GM18873 (cell line): ENCODE measurements around the gene NRDE2.
"Not testable (repeated sequence)": the region's sequence is repeated elsewhere in the genome, so short reads cannot be mapped to it uniquely, and the experiment has no call there.

ENCODE experiments used
- ATAC-seq: cut with Tn5 transposase; IDR thresholded peaks from one replicate; pipeline ENCODE4 v1.9.1; 2021; ENCODE audit warnings: mild to moderate bottlenecking, moderate library complexity, moderate number of reproducible peaks; ENCODE audit not compliant: unreplicated experiment, low FRiP score

Gene NRDE2

DNA sequence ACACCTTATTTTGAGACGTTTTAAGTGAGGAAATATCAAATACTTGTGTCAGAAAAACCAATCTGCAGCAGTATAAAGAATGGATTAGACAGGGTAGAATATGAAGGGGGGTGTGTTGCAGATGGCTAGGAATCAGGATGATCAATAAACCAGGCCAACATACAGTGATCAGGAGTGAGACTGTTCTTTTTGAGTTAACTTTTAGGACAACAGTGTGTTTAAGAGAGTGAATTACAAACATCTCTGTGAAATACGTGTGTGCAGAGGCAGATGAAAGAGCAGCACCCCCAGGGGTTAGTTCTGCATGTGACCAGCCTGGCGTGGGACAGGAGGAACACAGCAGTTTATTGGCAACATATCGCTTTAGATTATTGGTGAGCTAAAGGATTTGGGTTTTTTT, 10.6 kb upstream of the NRDE2 start:
- no peak for ATAC-seq

DNA sequence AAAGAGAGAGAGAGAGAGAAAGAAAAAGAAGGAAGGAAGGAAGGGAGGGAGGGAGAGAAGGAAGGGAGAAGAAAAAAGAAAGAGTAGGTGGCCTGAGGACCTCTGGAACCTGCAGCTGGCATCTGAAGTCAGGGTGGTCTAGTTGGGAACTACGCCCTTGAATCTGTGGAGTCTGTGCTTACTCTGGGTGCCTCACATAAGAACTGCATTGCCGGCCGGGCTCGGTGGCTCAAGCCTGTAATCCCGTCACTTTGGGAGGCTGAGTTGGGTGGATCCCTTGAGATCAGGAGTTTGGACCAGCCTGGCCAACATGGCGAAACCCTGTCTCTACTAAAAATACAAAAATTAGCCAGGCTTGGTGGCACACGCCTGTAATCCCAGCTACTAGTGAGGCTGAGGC, 10.0 kb upstream of the NRDE2 start:
- no peak for ATAC-seq

DNA sequence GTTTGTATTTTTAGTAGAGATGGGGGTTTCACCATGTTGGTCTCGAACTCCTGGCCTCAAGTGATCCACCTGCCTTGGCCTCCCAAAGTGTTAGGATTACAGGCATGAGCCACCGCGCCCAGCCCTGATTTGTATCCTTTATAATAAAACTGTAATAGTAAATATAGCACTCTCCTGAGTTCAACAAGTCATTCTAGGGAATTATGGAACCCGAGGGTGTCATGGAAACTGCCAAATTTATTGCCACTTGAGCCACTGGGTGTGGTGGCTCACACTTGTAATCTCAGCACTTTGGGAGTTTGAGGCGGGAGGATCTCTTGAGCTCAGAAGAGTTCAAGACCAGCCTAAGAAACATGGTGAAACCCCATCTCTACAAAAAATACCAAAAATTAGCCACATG, 9.5 kb upstream of the NRDE2 start:
- ATAC-seq: not testable (repeated sequence)

DNA sequence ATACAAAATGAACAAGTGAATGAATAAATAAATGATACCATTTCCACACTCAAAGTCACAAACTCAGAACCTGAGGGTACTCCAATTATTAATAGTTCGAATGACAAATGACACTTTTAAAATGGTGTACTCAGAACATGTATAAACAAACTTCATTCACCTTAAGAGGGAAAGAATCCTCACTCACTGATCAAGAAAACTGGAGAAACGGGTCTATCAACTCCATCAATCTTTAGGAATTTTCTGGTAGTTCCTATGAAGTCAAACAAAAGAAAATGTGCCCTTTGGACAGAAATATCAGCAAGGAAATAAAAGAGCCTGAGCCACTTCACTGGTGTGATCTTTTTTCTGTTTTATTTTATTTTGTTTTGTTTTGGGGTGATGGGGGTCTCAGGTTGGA, 5.2 kb upstream of the NRDE2 start:
- no peak for ATAC-seq

DNA sequence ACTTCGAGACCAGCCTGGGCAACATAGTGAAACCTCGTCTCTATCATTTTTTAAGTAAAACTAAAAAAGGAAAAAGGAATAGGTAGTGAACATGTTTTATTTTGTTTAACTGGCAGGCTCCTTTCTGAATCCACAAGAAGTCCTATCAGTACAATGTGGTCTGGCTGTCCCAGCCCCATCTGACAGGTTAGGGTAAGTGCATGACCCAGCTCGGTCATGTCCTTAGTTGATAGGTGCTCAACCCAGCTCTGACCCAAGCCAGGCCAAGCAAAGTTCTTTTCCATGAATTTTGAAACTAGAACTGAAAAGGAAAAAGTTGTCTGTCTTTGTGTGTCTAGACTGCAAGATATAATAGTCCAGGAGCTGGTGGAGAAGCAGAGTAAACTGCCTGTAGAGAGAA, 4.7 kb upstream of the NRDE2 start:
- ATAC-seq: no peak

DNA sequence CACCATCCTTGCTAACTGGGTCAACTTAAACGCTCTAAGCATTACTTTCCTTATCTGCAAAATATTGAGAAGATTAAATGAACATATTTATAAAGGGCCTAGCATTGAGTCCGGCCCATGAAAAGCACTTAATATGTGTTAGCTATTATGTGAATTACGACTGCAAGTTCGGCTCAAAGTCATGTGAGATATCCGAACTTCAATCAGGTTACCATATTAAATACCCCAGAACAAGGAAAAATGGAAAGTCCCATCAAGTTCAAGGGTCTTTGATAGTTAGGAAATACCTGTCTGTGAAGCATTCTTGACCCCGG, 487 bp upstream of the NRDE2 start:
- no peak for ATAC-seq

DNA sequence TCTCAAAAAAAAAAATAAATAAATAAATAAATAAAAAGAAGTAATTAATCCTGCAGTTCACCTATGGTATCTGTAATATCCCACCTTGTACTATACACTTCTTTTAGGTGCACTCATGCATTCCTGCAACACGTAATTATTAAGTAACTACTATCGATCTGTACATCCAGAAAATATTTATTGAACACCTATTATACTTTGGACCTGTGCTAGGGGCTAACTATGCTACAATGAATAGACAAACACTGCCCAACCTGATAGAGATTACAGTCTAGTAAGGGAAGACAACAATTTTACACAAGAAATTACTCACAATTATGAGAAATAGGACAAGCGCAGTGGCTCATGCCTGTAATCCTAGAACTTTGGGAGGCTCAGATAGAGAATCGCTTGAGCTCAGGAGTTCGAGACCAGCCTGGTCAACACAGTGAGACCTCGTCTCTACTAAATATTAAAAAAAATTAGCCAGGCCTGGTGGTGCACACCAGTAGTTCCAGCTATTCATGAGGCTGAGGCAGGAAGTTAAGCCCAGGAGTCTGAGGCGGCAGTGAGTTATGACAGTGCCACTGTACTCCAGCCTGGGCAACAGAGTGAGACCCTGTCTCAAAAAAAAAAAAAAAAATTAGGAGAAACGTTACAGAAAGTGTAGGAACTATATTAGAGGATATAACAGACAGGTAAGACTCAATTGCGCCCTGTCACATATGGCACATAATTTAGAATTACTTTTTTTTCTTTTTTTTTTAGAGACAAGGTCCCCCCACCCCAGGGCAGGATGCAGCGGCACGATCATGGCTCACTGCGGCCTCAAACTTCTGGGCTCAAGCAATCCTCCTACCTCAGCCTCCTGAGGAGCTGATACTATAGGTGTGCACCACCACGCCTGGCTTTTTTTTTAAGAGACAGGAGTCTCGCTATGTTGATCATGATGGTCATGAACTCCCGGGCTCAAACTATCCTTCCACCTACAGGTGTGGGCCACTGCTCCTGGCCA, 1.2 kb downstream of the NRDE2 start:
- no peak for ATAC-seq

DNA sequence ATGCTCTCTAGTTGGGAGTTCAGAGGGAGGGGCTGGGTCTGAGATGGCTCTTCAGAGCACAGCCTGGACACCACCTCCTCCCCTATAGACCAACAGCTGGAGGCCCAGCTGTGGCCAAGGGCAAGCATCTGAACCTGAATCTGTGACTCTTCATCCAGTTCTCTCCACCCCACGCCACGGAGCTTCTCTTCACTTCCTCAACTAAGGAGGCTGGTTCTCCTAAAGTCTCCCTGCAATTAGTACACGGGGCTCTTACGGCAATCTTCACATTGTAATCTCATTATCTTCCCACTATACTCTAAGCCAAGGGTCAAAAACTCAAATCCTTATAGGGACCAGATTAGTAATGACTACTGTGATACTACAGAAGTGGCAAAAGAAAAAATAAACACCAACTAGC, 9.8 kb downstream of the NRDE2 start:
- no peak for ATAC-seq

DNA sequence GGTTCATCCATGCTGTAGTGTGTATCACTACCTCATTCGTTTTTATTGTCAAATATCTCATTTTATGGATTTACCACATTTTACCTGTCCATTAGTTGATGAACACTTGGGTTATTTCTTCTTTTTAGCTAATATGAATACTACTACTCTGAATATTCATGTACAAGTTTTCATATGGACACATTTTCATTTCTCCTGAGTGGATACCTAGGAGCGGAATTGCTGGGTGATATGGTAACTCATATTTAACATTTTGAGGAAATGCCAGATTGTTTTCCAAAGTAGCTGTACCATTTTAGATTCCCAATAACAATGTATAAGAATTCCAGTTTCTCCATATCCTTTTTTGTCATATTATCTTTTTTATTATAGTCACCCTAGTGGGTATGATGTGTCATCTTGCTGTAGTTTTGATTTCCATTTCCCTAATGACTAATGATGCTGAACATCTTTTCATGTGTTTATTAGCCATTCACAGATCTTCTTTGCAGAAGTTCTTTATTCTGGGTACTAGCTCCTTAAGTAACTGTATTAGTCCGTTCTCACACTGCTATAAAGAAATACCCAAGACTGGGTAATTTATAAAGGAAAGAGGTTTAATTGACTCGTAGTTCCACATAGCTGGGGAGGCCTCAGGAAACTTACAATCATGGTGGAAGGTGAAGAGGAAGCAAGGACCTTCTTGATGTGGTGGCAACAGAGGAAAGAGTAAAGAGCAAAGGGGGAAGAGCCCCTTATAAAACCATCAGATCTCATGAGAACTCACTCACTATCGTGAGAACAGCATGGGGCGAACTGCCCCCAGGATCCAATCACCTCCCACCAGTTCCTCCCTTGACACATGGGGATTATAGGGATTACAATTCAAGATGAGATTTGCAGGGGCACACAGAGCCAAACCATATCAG, 11.9 kb downstream of the NRDE2 start:
- ATAC-seq: no peak

DNA sequence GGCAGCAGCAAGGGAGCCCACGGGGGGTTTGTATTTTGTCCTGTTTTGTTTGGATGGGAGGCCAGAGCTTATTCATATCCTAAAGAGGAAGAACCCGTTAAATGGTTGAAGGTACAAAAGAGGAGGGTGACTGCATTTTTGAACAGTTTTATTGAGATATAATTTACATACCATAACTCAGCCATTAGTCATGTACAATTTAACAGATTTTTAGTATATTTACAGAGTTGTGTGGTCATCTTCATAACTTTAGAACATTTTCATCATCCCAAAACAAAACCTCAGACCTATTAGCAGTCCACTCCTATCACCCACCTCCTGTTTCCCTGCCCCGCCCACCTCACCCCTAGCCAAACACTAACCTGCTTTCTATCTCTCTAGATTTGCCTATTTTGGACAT, 12.6 kb downstream of the NRDE2 start:
- ATAC-seq: no peak

DNA sequence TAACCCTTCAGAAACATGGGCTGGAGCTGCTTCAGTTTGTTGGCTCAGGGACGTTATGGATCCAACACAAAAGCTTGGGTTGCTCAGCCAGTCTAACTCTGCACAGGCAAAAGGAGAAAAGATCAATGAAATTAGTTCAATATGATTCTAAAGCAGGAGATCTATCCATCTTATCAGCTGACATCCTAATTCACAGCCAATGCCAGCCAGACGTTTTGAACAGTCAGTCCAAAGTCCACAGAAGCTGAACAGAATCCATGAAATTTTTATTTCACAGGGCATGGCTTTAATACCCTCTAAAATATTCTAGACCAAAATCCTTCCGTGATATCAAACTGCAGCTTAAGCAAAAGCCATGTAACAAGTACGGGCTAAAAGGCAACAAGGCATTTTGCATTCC, 13.7 kb downstream of the NRDE2 start:
- ATAC-seq: no peak

DNA sequence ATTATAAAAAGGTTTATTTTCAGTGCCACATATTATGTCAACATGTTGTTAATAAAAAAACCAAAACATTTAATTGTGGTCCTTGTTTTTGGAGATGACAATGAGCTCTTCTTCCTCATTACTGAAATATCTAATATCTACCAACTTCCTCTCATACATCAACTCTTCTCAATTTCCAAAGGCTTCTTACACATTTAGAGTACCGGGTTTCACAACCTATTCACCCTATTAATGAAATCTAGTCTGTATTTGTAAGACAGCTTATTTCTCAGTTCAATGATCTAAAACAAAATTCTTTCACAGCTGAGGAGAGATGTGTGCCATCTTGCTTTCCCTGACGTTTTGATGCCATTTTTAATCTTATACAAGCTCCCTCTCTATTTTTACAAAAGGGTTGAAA, 14.5 kb downstream of the NRDE2 start:
- no peak for ATAC-seq

DNA sequence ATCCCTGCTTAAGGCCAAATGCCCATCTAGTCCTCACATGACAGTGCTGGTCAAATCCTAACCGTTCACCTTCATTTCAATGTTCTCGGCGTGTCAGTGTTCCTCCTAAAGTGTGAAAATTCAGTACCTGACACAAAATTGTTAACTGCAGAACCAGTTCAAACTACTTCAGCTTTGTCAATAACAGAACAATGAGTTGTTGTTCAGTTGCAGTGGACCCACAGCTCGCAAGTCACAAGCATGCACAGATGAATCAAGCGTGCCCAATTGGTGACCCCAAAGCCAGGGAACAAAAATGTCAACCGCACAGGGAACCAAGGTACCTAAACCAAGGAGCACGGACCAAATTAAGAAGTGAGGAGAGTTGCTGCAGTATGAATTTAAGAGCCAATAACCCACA, 23.2 kb downstream of the NRDE2 start:
- ATAC-seq: no peak

DNA sequence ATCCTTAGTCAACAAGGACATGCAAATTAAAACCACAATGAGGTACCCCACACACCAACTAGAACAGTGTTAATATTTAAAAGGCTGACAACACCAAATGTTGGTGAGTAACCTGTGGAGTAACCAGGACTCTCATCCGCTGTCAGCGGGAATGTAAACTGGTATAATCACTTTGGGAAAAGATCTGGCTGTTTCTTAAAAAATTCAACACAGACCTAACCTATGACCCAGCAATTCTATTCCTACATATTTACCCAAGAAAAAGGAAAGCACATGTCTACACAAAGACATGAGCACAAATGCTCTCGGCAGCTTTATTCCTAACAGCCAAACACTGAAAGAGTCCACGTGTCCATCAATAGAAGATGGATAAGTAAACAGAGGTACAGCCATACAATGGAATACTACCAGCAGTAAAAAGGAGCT, 26.6 kb downstream of the NRDE2 start:
- ATAC-seq: no peak

DNA sequence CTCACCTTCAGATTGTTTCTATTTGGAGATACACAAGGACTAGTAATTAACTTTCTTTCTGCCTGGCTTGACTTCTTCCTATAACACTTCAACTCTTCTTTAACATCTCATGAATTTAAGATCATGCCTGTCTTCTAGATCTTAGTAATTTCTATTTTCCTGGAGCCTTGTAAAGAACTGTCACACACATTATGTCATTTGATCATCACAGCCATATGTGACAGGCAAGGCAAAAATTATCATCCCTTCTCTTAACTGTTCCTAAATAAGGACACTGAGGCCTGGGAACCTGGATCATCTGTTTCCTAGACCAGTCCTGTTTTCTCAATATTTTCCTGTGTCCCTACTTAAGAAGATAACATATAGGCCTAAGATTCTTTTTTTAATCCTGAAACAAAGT, 27.2 kb downstream of the NRDE2 start:
- ATAC-seq: no peak

DNA sequence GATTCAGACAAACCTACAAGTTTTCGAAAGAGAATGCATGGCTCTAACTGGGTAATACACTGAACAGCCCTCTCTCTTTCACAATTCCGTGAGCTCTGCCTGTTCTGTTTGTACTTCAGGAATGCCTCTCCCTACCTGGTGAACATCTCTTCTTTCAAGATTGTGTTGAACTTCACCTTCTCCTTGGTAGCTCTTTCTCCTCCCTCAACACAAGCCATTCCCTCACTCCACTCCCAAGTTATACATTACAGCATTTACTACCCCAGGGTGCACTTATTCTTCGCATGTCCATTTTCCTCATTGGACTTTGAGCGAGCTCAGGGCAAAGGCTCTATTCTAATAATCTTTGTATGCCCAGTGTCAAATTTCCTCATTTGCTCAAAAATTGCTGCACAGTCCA, 28.3 kb downstream of the NRDE2 start:
- ATAC-seq: no peak

DNA sequence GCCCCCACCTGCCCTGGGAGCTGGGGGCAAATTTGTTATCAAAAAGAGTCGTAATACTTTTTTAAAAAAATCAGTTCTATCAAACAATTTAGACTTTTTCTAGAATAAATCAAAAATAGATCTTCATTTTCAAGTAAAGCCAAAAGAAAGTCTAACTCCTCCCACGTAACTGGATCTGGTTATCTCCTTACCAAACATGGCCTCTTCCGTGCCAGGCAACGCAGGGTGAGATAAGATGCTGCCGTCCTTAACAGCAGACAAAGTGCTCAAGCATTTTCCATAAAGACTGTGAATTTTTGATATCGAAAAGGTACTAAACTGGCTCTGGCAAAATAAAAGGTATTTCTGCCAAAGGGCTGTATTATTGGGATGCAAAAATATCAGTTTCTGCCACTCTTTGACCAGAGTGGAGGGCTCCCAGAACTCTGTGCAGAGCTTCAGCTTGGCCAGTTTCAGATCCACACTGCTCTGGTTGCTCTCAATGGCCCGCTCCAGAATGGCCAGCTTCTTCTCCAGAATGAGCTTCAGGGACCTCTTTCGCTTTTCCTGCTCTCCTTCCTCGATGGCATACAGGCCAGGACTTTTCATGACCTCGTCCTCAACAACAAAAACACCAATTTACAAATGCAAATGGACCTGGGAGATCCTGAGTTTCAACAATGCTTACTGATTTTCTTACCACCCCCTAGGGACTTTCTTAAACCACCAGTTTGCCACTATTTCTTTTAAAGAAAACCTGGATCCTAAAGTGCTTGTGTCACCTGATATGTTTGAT, 29.0 kb downstream of the NRDE2 start:
- ATAC-seq: no peak

DNA sequence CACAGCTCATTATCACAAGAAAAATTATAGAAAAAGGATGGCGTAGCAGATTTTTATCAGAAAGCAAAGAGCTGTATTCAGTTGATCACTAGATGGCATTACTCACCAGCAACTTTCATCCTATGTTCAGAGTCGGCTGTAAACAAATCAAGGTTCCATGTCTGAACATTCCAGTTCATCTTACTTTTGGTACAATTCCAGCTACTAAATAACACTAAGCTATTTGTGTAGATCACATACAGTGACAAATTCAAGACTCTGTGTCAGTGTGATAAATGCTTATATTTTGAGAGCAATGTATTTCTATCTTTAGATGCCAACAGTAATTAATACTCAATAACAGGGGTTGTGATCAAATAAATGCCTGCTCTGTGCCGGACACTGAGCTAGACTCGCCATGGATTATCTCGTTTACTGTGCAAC, 30.1 kb downstream of the NRDE2 start:
- ATAC-seq: no peak

DNA sequence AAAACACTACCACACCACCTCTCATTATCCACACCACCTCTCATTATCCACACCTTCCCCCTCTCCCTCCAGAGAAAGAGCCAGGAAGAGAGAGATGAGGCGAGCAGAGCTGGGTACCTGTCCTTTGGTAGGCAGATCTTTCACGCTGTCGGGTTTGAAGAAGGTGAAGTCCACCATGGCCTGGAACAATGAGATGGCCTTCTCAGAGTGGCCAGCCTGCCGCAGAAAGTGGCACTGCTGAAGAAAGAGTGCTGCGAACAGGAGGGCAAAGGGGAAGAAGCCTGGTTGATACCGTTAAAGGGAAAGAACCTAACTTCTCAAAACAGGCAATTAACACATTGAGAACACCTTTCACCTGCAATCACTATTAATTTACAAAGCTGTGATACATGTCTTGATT, 30.6 kb downstream of the NRDE2 start:
- no peak for ATAC-seq

DNA sequence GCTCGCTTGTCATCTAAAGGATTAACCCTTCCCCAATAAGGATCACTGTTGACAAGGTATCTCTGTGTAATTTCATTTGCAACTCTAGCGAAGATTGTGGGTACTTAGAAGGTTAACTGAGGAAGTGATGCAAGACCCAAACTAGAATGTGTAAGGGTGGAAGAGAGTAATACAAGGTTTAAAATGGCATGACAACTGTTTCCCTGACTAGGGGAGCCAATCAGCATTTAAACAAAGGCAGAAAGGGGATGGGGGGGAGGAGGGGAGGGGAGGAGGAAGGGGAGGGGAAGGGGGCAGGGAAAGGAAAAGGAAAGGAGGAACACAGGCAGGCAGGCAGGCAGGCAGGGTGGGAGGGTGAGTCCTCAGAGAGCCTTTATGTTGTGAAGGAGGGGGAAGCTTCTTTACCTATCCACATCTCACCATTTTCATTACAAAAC, 31.1 kb downstream of the NRDE2 start:
- no peak for ATAC-seq

DNA sequence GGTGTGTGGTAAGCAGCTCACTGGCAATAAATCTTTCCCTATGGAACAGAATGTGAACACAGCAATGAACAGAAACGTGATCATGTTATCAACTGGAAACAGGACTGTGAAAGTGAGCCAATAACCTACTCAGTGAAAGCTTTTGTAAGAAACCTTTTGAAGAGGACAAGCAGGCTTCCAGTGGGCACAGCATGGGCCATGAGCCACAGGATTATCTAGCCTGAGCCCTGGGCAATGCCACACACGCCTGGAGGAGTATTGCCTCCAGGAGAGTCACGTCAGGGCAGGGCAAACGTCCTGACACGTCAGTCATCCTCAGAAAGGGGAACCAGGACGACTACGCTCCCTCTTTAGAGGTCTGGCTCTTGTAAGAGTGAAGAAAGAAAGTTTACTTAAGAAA, 32.3 kb downstream of the NRDE2 start:
- ATAC-seq: no peak
